ENCODE measurements around the gene CXCR4. TPM values are rescaled to one million over a fixed set of nuclear protein-coding genes. Genes with fewer than 3 reads are reported as not detected.

Gene CXCR4
- total and polyA plus RNA-seq, 2 of the 4 experiments (the other 2 are of a cell fraction), result not detected

GRCh38 chr2:136134126-136134525, 16.2 kb upstream of the CXCR4 start:
- in situ Hi-C loops (cut with MboI; ENCODE audit: low sequenced_read_pairs) (no loop called here), intact Hi-C loops (cut with micrococcal nuclease) (no loop called here), dilution Hi-C loops (cut with HindIII; ENCODE audit: low sequenced_read_pairs, unreplicated experiment) (no loop called here)
- H2BK15ac ChIP-seq (ENCODE audit: low read depth, low read length), result no peak overlapping the region
- no peak for ATAC-seq (ENCODE audit: low read depth)
- H2AK5ac ChIP-seq (ENCODE audit: low read depth, low read length), result no peak overlapping the region
- H4K5ac ChIP-seq (ENCODE audit: low read depth, low read length), result no peak overlapping the region
- no peaks in the 10 kb centered on the region for H4K20me1 ChIP-seq (ENCODE audit: insufficient read depth, low read length)
- H4K91ac ChIP-seq (ENCODE audit: insufficient read depth, low read depth, low read length), result no peak overlapping the region
- no peaks in the 10 kb centered on the region for H3K4me1 ChIP-seq (ENCODE audit: control insufficient read depth, insufficient read depth, low read length)
- no peak for DNase-seq
- no peaks in the 10 kb centered on the region for H3K36me3 ChIP-seq (ENCODE audit: control insufficient read depth, insufficient read depth, low read length)
- ChIA-PET POLR2A (ENCODE audit: unreplicated experiment) (no interaction called here), CTCF (no interaction called here)
- no peak overlapping the region for H4K8ac ChIP-seq (ENCODE audit: low read depth in 2 of 2, low read length in 2 of 2)
- no peak overlapping the region for H3K9ac ChIP-seq (ENCODE audit: low read depth, low read length)
- H2BK20ac ChIP-seq (ENCODE audit: low read depth, low read length), result no peak overlapping the region
- H2AFZ ChIP-seq (replicated peaks; ENCODE audit: low read length, poor library complexity), result no peak overlapping the region
- H3K9me1 ChIP-seq (ENCODE audit: insufficient read depth, low read length), result no peaks in the 10 kb centered on the region
- no peak overlapping the region for H3K4ac ChIP-seq (ENCODE audit: low read depth, low read length)
- H3K4me2 ChIP-seq (ENCODE audit: low read depth, low read length), result no peak overlapping the region
- WGBS, 2 experiments (ENCODE audit: extremely low coverage in 2 of 2, insufficient read length in 1 of 2), result no CpG with 5 or more reads among the region's 2 CpGs
- no peak overlapping the region for H3K4me3 ChIP-seq (ENCODE audit: insufficient read depth, low read depth, low read length)
- H3K23ac ChIP-seq (ENCODE audit: low read depth, low read length), result no peak overlapping the region
- TF ChIP-seq USF2 (IDR thresholded peaks at IDR 0.05; ENCODE audit: low read depth, low read length) (no peak), CEBPB (IDR thresholded peaks at IDR 0.05; ENCODE audit: low read depth, low read length) (no peak), MAFK (IDR thresholded peaks at IDR 0.05; ENCODE audit: low read depth, low read length) (no peak), POLR2A (IDR thresholded peaks at IDR 0.05; ENCODE audit: low read depth, low read length) (no peak)
- no peaks in the 10 kb centered on the region for H3K79me1 ChIP-seq (ENCODE audit: low read depth in 1 of 2, low read length in 2 of 2)
- no peaks in the 10 kb centered on the region for H3K9me3 ChIP-seq (ENCODE audit: control insufficient read depth, insufficient read depth, low read length)
- H3K27ac ChIP-seq (ENCODE audit: insufficient read depth, low read length), result no peak overlapping the region
- no peak overlapping the region for H2BK5ac ChIP-seq (ENCODE audit: low read depth, low read length, poor library complexity, severe bottlenecking)
- BruUV-seq (replicated peaks), result no TSS peak
- no peak overlapping the region for H2AK9ac ChIP-seq (replicated peaks; ENCODE audit: low read depth, low read length, poor library complexity)
- H3K14ac ChIP-seq (replicated peaks; ENCODE audit: low read depth, low read length), result no peak overlapping the region
- H3K56ac ChIP-seq (ENCODE audit: extremely low read depth, insufficient read depth, low read length), result no peak overlapping the region
- H3K27me3 ChIP-seq (ENCODE audit: control insufficient read depth, insufficient read depth, low read length), result no peaks in the 10 kb centered on the region
- no peak overlapping the region for H3K18ac ChIP-seq (ENCODE audit: low read depth, low read length)
- no peak overlapping the region for H2BK120ac ChIP-seq (ENCODE audit: low read depth, low read length)
